ENCODE results near the gene CHRNA7. TPM values are rescaled to one million over a fixed set of nuclear protein-coding genes. Genes with fewer than 3 reads are reported as not detected.

The CHRNA7 gene
- 0.33 and 1.4 TPM in 2 replicates for total RNA-seq

DNA sequence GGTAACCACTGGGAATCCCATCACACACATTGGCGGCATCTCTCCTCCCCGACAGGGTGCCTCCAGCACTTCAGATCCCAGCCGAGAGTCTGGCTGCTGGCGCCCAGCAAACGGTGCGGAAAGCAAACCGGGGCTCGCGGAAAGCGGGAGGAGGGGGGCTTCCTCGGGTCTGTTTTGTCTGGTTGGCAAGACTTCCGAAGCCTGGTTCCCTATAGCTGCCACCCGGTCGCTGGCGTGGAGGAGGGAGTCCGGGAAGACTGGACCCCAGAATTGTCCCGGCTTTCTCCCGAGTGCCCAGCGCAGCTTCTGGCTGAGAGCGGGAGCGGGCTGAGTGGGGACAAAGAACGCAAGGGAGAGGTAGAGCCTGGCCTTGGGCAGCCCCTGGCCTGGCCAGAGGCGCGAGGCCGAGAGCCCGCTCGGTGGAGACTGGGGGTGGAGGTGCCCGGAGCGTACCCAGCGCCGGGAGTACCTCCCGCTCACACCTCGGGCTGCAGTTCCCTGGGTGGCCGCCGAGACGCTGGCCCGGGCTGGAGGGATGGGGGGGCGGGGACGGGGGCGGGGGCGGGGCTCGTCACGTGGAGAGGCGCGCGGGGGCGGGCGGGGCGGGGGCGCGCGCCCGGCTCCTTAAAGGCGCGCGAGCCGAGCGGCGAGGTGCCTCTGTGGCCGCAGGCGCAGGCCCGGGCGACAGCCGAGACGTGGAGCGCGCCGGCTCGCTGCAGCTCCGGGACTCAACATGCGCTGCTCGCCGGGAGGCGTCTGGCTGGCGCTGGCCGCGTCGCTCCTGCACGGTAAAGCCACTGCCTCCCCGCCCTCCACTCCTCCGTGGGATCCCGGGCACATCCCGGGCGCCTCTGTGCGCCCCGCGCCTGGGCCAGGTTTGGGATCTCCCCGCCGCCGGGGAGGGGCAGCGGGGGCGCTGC is at the start of gene CHRNA7:
CHRNA7 (plus strand) TSS at position 654 of the 920 bp plus-strand sequence; CDS start at position 734, 80 bp downstream.

Small RNA genes within 50 kb of the gene (small RNA-seq; reads per million reads assigned to genes)
- not detected for gene RF00019

Other genes with a start within 250 kb of the CHRNA7 start
- 0.48 TPM in 1 of 2 replicates, not detected in the other for gene OTUD7A, start 159.8 kb upstream of the CHRNA7 start, total RNA-seq

Measured in vein endothelial cell (primary cell).